ENCODE data around the gene ZFR2.
A peak's percentile ranks its signal among the peaks of the same experiment; 100 is the strongest.
"Not testable (repeated sequence)": the region's sequence is repeated elsewhere in the genome, so short reads cannot be mapped to it uniquely, and the experiment has no call there.

The ZFR2 gene

DNA sequence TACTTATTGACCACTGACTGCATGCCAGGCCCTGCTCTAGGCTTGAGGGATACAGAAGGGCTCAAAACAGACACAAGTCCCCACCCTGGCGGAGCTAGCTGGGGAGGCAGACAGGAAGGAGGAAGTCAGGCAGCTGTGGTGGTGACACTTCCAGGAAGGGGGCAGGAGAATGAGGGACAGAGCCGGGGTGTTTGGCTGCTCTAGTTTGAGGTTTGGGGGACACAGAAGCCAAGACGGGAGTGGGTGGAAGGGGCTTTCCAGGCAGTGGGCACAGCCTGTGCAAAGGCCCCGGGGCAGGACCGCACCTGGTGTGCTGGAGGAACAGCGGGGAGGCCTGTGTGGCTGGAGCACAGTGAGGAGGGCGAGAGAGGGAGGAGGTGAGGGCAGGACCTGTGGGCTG is 102.3 kb downstream of the ZFR2 start:
- no peak for DNase-seq (ENCODE audit: low read depth)
- TF ChIP-seq, protein P1, sequence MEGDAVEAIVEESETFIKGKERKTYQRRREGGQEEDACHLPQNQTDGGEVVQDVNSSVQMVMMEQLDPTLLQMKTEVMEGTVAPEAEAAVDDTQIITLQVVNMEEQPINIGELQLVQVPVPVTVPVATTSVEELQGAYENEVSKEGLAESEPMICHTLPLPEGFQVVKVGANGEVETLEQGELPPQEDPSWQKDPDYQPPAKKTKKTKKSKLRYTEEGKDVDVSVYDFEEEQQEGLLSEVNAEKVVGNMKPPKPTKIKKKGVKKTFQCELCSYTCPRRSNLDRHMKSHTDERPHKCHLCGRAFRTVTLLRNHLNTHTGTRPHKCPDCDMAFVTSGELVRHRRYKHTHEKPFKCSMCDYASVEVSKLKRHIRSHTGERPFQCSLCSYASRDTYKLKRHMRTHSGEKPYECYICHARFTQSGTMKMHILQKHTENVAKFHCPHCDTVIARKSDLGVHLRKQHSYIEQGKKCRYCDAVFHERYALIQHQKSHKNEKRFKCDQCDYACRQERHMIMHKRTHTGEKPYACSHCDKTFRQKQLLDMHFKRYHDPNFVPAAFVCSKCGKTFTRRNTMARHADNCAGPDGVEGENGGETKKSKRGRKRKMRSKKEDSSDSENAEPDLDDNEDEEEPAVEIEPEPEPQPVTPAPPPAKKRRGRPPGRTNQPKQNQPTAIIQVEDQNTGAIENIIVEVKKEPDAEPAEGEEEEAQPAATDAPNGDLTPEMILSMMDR (IDR thresholded peaks at IDR 0.05; ENCODE audit: control insufficient read depth, insufficient read depth, low read depth, low read length, missing control alignments): no peak
- H3K4me3 ChIP-seq (ENCODE audit: control insufficient read depth, low read depth, low read length): no peak overlapping the region

DNA sequence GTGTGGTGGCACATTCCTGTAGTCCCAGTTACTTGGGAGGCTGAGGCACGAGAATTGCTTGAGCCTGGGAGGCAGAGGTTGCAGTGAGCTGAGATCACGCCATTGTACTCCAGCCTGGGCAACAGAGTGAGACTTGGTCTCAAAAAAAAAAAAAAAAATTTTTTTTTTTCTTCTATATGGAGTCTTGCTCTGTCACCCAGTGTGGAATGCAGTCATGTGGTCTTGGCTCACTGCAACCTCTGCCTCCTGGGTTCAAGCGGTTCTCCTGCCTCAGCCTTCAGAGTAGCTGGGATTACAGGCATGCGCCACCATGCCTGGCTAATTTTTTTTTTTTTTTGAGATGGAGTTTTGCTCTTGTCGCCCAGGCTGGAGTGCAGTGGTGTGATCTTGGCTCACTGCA is 103.1 kb downstream of the ZFR2 start:
- not testable (repeated sequence) for H3K4me3 ChIP-seq (ENCODE audit: control insufficient read depth, low read depth, low read length); DNase-seq (ENCODE audit: low read depth)

DNA sequence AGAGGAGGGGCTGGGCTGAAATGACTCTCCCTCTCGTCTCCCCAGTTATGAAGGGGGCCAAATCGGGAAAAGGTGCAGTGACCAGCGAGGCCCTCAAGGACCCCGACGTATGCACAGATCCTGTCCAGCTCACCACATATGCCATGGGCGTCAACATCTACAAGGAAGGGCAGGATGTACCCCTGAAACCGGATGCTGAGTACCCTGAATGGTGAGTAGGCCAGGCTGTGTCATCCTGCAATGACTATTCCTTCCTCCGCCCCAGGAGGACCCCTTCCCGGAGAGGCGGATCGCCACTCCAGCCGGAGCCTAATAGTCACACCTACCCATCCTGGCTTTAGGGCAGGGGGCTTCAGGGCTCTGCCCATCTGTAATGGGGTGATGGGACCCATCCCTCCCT is 103.7 kb downstream of the ZFR2 start:
- TF ChIP-seq, protein P1 (IDR thresholded peaks at IDR 0.05; ENCODE audit: control insufficient read depth, insufficient read depth, low read depth, low read length, missing control alignments): no peak
- no peak for DNase-seq (ENCODE audit: low read depth)
- H3K4me3 ChIP-seq (ENCODE audit: control insufficient read depth, low read depth, low read length): no peak overlapping the region

DNA sequence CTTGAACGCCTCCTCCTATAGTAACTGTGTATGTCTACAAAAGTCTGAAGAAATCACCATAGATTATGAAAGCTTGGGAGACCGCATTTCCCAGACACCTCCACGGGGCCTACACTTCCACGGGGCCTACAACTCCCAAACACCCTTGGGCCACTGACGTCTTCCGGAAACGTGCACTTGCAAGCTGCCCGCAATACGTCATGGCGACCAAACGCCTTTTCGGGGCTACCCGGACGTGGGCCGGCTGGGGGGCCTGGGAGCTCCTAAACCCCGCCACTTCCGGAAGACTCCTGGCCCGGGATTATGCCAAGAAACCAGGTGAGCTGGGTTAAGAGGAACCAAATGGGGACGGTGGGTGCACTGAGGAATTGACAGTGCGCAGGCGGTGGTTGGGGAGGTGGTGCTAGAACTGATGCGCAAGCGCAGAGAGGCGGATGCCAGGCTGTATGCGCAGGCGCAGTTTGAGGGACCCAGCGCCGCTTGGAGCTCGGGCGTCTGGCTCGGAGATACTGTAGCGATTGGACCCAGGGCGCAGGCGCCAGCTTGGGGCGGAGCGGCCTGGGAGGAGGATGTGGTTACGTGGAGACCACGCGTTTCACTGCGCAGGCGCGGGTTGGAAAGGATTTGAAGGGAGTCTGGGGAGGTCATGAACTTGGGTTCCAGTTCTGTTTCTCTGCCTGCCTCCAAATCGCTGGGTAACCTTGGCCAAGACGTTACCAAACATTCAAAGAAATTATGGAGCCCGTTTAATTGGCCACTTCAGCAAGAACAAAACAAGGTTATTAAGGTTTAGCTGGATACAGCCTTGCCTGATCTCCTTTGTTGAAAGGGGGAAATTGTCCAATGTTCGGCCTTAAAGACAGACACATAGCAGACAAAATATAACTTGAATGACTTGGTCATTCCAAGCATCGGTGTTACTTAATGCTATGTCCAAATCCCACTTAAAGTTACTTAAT is 106.1 kb downstream of the ZFR2 start, which contains the start of gene MRPL54:
TSS of gene MRPL54 (plus strand) at position 182 of the 959 bp plus-strand sequence. CDS start at position 201, 19 bp downstream.
- H3K4me3 ChIP-seq (ENCODE audit: control insufficient read depth, low read depth, low read length): peak within 1 kb of the TSS; percentile 72
- DNase-seq (ENCODE audit: low read depth): peak; percentile 97
- TF ChIP-seq, protein P1 (IDR thresholded peaks at IDR 0.05; ENCODE audit: control insufficient read depth, insufficient read depth, low read depth, low read length, missing control alignments): no peak

DNA sequence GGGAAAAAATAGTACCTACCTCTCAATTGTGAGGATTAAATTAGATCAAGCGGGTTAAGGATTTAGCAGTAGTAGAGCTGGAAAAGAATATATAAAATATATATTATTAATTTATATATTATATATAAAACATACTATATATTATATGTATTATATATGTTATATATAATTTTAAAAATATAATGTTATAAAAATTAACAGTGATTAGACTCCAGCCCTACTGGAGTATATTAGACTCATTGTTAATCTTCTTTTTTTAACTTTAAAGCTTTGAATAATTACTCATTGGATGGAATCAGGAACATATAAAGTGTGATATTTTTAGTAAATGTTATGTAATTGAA is 106.7 kb downstream of the ZFR2 start:
- TF ChIP-seq, protein P1 (IDR thresholded peaks at IDR 0.05; ENCODE audit: control insufficient read depth, insufficient read depth, low read depth, low read length, missing control alignments): no peak
- no peak overlapping the region for H3K4me3 ChIP-seq (ENCODE audit: control insufficient read depth, low read depth, low read length)
- no peak for DNase-seq (ENCODE audit: low read depth)

DNA sequence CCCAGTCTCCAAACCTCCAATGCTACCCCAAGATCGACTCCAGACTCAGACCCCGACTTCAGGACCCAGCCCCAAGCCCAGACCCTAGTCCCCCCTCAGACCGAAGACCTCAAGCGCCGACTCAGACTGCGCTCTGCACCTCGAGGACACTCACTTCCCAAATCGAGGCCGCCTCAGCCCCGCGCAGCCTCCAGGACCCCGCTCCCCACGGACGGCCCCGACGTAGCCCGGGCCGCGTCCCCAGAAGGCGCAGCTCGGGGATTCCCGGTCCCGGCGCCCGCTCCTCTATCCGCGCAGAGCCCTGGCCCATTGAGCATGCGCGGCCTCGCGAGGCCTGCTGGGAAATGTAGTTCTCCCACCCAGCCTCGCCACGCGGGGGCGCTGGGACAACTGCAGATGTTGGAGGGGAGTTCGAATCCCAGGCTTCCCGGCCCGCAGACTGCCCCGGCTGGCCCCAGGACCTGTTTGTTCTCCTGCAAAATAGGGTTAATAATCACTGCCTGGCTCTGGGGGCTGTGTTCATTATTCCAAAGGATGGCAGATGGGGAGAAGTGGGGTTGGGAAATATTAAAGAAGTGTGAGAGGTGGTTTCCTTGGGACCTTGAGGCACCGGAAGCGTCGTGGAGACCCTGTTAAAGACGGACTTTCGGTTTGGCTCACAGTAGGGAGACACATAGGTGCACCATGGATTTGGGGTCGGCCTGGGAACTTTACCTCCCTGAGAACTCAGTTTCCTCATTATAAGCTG is 107.3 kb downstream of the ZFR2 start, which contains the start of gene APBA3:
TSS of gene APBA3 (minus strand) at position 311 of the 748 bp plus-strand sequence. CDS start 1,428 bp downstream, outside the sequence.
- TF ChIP-seq, protein P1 (IDR thresholded peaks at IDR 0.05; ENCODE audit: control insufficient read depth, insufficient read depth, low read depth, low read length, missing control alignments): peak; percentile 73
- peak; percentile 39 for DNase-seq (ENCODE audit: low read depth)
- peak within 1 kb of the TSS; percentile 72 for H3K4me3 ChIP-seq (ENCODE audit: control insufficient read depth, low read depth, low read length)

All from AG09309 (cell line).